Stimulated activated CD8-positive, alpha-beta memory T cell treated with anti-CD3 and anti-CD28 coated beads, Interleukin-7, amount 100 ng/mL, for 1 hour (primary cell): ENCODE results near the gene CDK5RAP2.

Experiments
- DNase-seq, 2 donors: peaks; one replicate each; pipeline ENCODE4 v3.0.0-alpha.2; 2020; ENCODE audit warnings: low read depth in 2 of 2

Gene CDK5RAP2

GRCh38 chr9:120436983-120437475 lies 142.9 kb downstream of the CDK5RAP2 start:
- no peak for DNase-seq

- no peak for DNase-seq
These were observed 143.5 kb downstream of the CDK5RAP2 start for GRCh38 chr9:120436446-120436845.

GRCh38 chr9:120435091-120435490 lies 144.9 kb downstream of the CDK5RAP2 start:
- no peak for DNase-seq

GRCh38 chr9:120434532-120434931 lies 145.4 kb downstream of the CDK5RAP2 start:
- no peak for DNase-seq

- DNase-seq: no peak
These were observed 146.3 kb downstream of the CDK5RAP2 start for GRCh38 chr9:120433701-120434100.

- no peak for DNase-seq
These were observed 147.4 kb downstream of the CDK5RAP2 start for GRCh38 chr9:120432600-120432999.

GRCh38 chr9:120431268-120431667 lies 148.7 kb downstream of the CDK5RAP2 start:
- DNase-seq: no peak

GRCh38 chr9:120424248-120424647 lies 155.7 kb downstream of the CDK5RAP2 start:
- no peak for DNase-seq

GRCh38 chr9:120423812-120424211 lies 156.2 kb downstream of the CDK5RAP2 start:
- no peak for DNase-seq

GRCh38 chr9:120421977-120422376 lies 158.0 kb downstream of the CDK5RAP2 start:
- no peak for DNase-seq

- DNase-seq: no peak
These were observed 161.7 kb downstream of the CDK5RAP2 start for GRCh38 chr9:120418315-120418714.

GRCh38 chr9:120416781-120417427 lies 163.1 kb downstream of the CDK5RAP2 start:
- no peak for DNase-seq

- DNase-seq: no peak
These were observed 166.6 kb downstream of the CDK5RAP2 start for GRCh38 chr9:120413121-120414048.

GRCh38 chr9:120412425-120412951 lies 167.5 kb downstream of the CDK5RAP2 start:
- DNase-seq: no peak

- DNase-seq: no peak
These were observed 168.0 kb downstream of the CDK5RAP2 start for GRCh38 chr9:120411862-120412424.

GRCh38 chr9:120410925-120411501 lies 169.0 kb downstream of the CDK5RAP2 start:
- no peak for DNase-seq

- DNase-seq: no peak
These were observed 171.2 kb downstream of the CDK5RAP2 start for GRCh38 chr9:120408680-120409258.

- DNase-seq: no peak
These were observed 174.1 kb downstream of the CDK5RAP2 start for GRCh38 chr9:120405860-120406259.

GRCh38 chr9:120405134-120405533 lies 174.8 kb downstream of the CDK5RAP2 start:
- no peak for DNase-seq

- DNase-seq: no peak
These were observed 176.5 kb downstream of the CDK5RAP2 start for GRCh38 chr9:120403543-120403856.

GRCh38 chr9:120402741-120403542 lies 177.0 kb downstream of the CDK5RAP2 start:
- no peak for DNase-seq
